Lower lobe of right lung (tissue), 2 donors: Measurements from ENCODE around the gene ITGA11. TPM values are rescaled to one million over a fixed set of nuclear protein-coding genes. Genes with fewer than 3 reads are reported as not detected.

ENCODE experiments used
- ATAC-seq, 2 donors: fragments of 200-7000 bp; cut with Tn5 transposase; one replicate each; pipeline ENCODE4 v1.9.1; 2020 to 2022; ENCODE audit warnings: mild to moderate bottlenecking in 2 of 2, moderate library complexity in 2 of 2
- DNase-seq: peaks from one replicate; pipeline ENCODE4 v3.0.0-alpha.2; 2020
- H3K27ac ChIP-seq: fragments of 200-600 bp; one replicate; pipeline ENCODE4 v1.8.0; 2022
- H3K27me3 ChIP-seq: fragments of 200-600 bp; one replicate; pipeline ENCODE4 v1.8.0; 2022; ENCODE audit warnings: low read depth
- H3K36me3 ChIP-seq: fragments of 200-600 bp; one replicate; pipeline ENCODE4 v1.8.0; 2022; ENCODE audit warnings: mild to moderate bottlenecking
- H3K4me1 ChIP-seq: fragments of 200-600 bp; one replicate; pipeline ENCODE4 v1.8.0; 2022
- H3K4me3 ChIP-seq: fragments of 200-600 bp; one replicate; pipeline ENCODE4 v1.8.0; 2022; ENCODE audit warnings: mild to moderate bottlenecking
- H3K9me3 ChIP-seq: fragments of 200-600 bp; one replicate; pipeline ENCODE4 v1.8.0; 2022
- CTCF ChIP-seq: fragments of 200-600 bp; IDR thresholded peaks from one replicate; pipeline ENCODE4 v1.8.0; 2022; ENCODE audit warnings: antibody characterized with exemption, mild to moderate bottlenecking
- intact Hi-C: fragments of 100-400 bp; cut with DNase I; formaldehyde crosslinking; loops from one replicate; pipeline ENCODE4 v1.11.0; 2022
- total RNA-seq: library from RNA; stranded (reverse); fragmentation: NEBNext Ultra II Directional; extraction: Animal tissue kit (Norgen Biotek cat#: 25700); gene quantifications from one replicate; pipeline ENCODE4 v1.2.1, GENCODE V29; 2021
- donor health status: DM: no; HTN: yes; CAD: no; lungs with severe emphysema.

ITGA11 gene
- total RNA-seq, 1 donor from 2014 or later = 2.7 TPM

- Histone ChIP-seq H3K27me3 (no peaks in the 10 kb centered on the region), H3K4me1 (peaks cover 37% of the 10 kb centered on the region), H3K27ac (no peak overlapping the region), H3K36me3 (no peaks in the 10 kb centered on the region), H3K9me3 (no peaks in the 10 kb centered on the region), H3K4me3 (no peak overlapping the region)
- no peak for ATAC-seq
- intact Hi-C loops = no loop called here
- TF ChIP-seq CTCF = no peak
- DNase-seq = no peak
These were observed 64.7 kb downstream of the ITGA11 start for GRCh38 chr15:68367226-68367625.

GRCh38 chr15:68366314-68366713, 65.6 kb downstream of the ITGA11 start:
- Histone ChIP-seq H3K4me1 (peaks cover 37% of the 10 kb centered on the region), H3K27ac (no peak overlapping the region), H3K9me3 (no peaks in the 10 kb centered on the region), H3K27me3 (no peaks in the 10 kb centered on the region), H3K4me3 (no peak overlapping the region), H3K36me3 (no peaks in the 10 kb centered on the region)
- no peak for ATAC-seq
- no peak for DNase-seq
- no peak for TF ChIP-seq CTCF
- intact Hi-C loops = no loop called here

- Histone ChIP-seq H3K4me1 (peaks cover 37% of the 10 kb centered on the region), H3K27ac (no peak overlapping the region), H3K4me3 (no peak overlapping the region), H3K36me3 (no peaks in the 10 kb centered on the region), H3K9me3 (no peaks in the 10 kb centered on the region), H3K27me3 (no peaks in the 10 kb centered on the region)
- intact Hi-C loops = no loop called here
- ATAC-seq = no peak
- no peak for DNase-seq
- no peak for TF ChIP-seq CTCF
These were observed 66.2 kb downstream of the ITGA11 start for GRCh38 chr15:68365770-68366169.

GRCh38 chr15:68365140-68365745, 66.7 kb downstream of the ITGA11 start:
- Histone ChIP-seq H3K36me3 (no peaks in the 10 kb centered on the region), H3K27me3 (no peaks in the 10 kb centered on the region), H3K4me1 (peaks cover 37% of the 10 kb centered on the region), H3K27ac (no peak overlapping the region), H3K4me3 (no peak overlapping the region), H3K9me3 (no peaks in the 10 kb centered on the region)
- peak; percentile 53 to 55 for ATAC-seq
- no peak for DNase-seq
- no peak for TF ChIP-seq CTCF
- intact Hi-C loops = no loop called here

GRCh38 chr15:68364660-68365035, 67.3 kb downstream of the ITGA11 start:
- TF ChIP-seq CTCF = no peak
- DNase-seq (no peak), ATAC-seq (no peak)
- H3K9me3 ChIP-seq = no peaks in the 10 kb centered on the region
- H3K27me3 ChIP-seq = no peaks in the 10 kb centered on the region
- intact Hi-C loops = no loop called here
- H3K36me3 ChIP-seq = no peaks in the 10 kb centered on the region
- H3K4me3 ChIP-seq = no peak overlapping the region
- H3K27ac ChIP-seq = no peak overlapping the region
- H3K4me1 ChIP-seq = peaks cover 37% of the 10 kb centered on the region
